GM12878 (cell line): ENCODE results near the gene NDE1. TPM values are rescaled to one million over a fixed set of nuclear protein-coding genes. Genes with fewer than 3 reads are reported as not detected.

Source experiments
- ATAC-seq: fragments of 200-7000 bp; cut with Tn5 transposase; 3 replicates; pipeline ENCODE4 v1.9.1; 2020; ENCODE audit warnings: mild to moderate bottlenecking, moderate library complexity
- BruUV-seq: library from RNA; stranded (reverse); fragments of 400-500 nt; replicated peaks from 2 replicates; lab custom pipeline; 2021; lab: Mats Ljungman, UMichigan
- CTCF ChIA-PET: fragments of 300-600 bp; sonication (Branson Sonifier 250); formaldehyde crosslinking; extraction: SDS; loops from one replicate; lab custom pipeline; 2021; ENCODE audit warnings: inconsistent platforms; lab: Yijun Ruan, JAX
- POLR2A ChIA-PET: fragments of 350-600 bp; formaldehyde crosslinking; extraction: SDS; loops from one replicate; lab custom pipeline; 2021; ENCODE audit warnings: inconsistent platforms; lab: Charles Lee
- RAD21 ChIA-PET: fragments of 300-600 bp; sonication (Branson Sonifier 250); formaldehyde crosslinking; loops from one replicate; lab custom pipeline; 2023; ENCODE audit warnings: antibody characterized with exemption; ENCODE audit not compliant: unreplicated experiment; lab: Charles Lee
- SMC1A ChIA-PET: fragments of 300-600 bp; sonication (Branson Sonifier 250); formaldehyde crosslinking; loops from one replicate; lab custom pipeline; 2023; ENCODE audit not compliant: unreplicated experiment, uncharacterized antibody; lab: Charles Lee
- DNase-seq: peaks from one replicate; pipeline ENCODE4 v3.0.0-alpha.2; 2011; ENCODE audit warnings: low read depth, low spot score
- FAIRE-seq: peaks from 3 replicates; lab custom pipeline; 2011; peaks lifted over from hg19 to GRCh38; lab: Jason Lieb, UNC
- H2AFZ ChIP-seq: 2 replicates; pipeline ENCODE4 v1.6.0; 2011; ENCODE audit warnings: low read depth, low read length, control low read depth; ENCODE audit not compliant: control insufficient read depth
- H3K27ac ChIP-seq: 2 replicates; pipeline ENCODE4 v1.5.1; 2011; ENCODE audit warnings: control low read depth; ENCODE audit not compliant: control insufficient read depth, insufficient read depth
- H3K27me3 ChIP-seq, 2 experiments: replicated peaks in 1 of 2; 2 replicates each; pipeline versions ENCODE4 v1.6.0 to v1.6.1; 2011; ENCODE audit warnings: low read length in 1 of 2; ENCODE audit not compliant: control insufficient read depth in 2 of 2, insufficient read depth in 2 of 2
- H3K36me3 ChIP-seq, 2 experiments: 2 replicates each; pipeline ENCODE4 v1.5.1; 2011; ENCODE audit warnings: low read length in 1 of 2; ENCODE audit not compliant: control insufficient read depth in 2 of 2, insufficient read depth in 2 of 2
- H3K4me1 ChIP-seq: 2 replicates; pipeline ENCODE4 v1.6.1; 2011; ENCODE audit warnings: mild to moderate bottlenecking, low read length, moderate library complexity, mixed read lengths; ENCODE audit not compliant: control insufficient read depth, insufficient read depth
- H3K4me2 ChIP-seq: 2 replicates; pipeline ENCODE4 v1.6.0; 2011; ENCODE audit warnings: control low read depth; ENCODE audit not compliant: control insufficient read depth, insufficient read depth
- H3K4me3 ChIP-seq: fragments of 200-600 bp; sonication (generic); 2 replicates; pipeline ENCODE4 v1.5.1; 2016
- H3K79me2 ChIP-seq: 2 replicates; pipeline ENCODE4 v1.6.0; 2011; ENCODE audit warnings: low read length; ENCODE audit not compliant: control insufficient read depth, insufficient read depth
- H3K9ac ChIP-seq: 2 replicates; pipeline ENCODE4 v1.8.0; 2011; ENCODE audit warnings: low read length, control low read depth, mixed read lengths; ENCODE audit not compliant: control insufficient read depth, insufficient read depth
- H3K9me3 ChIP-seq: replicated peaks from 3 replicates; pipeline ENCODE4 v1.5.1; 2011; ENCODE audit warnings: mild to moderate bottlenecking, low read length; ENCODE audit not compliant: control insufficient read depth, insufficient read depth
- H4K20me1 ChIP-seq: 2 replicates; pipeline ENCODE4 v1.6.0; 2011; ENCODE audit not compliant: control insufficient read depth, insufficient read depth
- BHLHE40 ChIP-seq, 2 experiments: fragments of 450-650 bp in 1 of 2; IDR thresholded peaks; 2 replicates each; pipeline ENCODE4 v1.6.1; 2011 to 2017; ENCODE audit warnings: low read depth in 2 of 2, borderline replicate concordance in 1 of 2, improper control_type of control experiment in 1 of 2, low read length in 1 of 2, mild to moderate bottlenecking in 1 of 2
- CEBPZ ChIP-seq: fragments of 150-350 bp; IDR thresholded peaks from 2 replicates; pipeline ENCODE4 v1.6.1; 2016; ENCODE audit warnings: low read depth, low read length
- CHD2 ChIP-seq: IDR thresholded peaks from 2 replicates; pipeline ENCODE4 v1.6.1; 2011; ENCODE audit warnings: low read depth, low read length, improper control_type of control experiment, borderline replicate concordance
- EED ChIP-seq: sonication (generic); IDR thresholded peaks from 2 replicates; pipeline ENCODE4 v1.6.1; 2016; ENCODE audit warnings: antibody characterized with exemption, low read depth
- GABPA ChIP-seq: IDR thresholded peaks from 2 replicates; pipeline ENCODE4 v1.6.1; 2014; ENCODE audit warnings: antibody characterized with exemption, low read depth, mild to moderate bottlenecking, inconsistent platforms
- JUND ChIP-seq: IDR thresholded peaks from 2 replicates; pipeline ENCODE4 v1.6.1; 2012; ENCODE audit warnings: low read depth, mild to moderate bottlenecking, low read length, improper control_type of control experiment, moderate library complexity
- MEF2B ChIP-seq: fragments of 450-650 bp; IDR thresholded peaks from 2 replicates; pipeline ENCODE4 v1.6.1; 2018; ENCODE audit warnings: mild to moderate bottlenecking, moderate library complexity; ENCODE audit not compliant: partially characterized antibody, poor library complexity, severe bottlenecking
- SMC3 ChIP-seq: IDR thresholded peaks from 2 replicates; pipeline ENCODE4 v1.6.1; 2011; ENCODE audit warnings: low read length, improper control_type of control experiment, borderline replicate concordance
- SP1 ChIP-seq: IDR thresholded peaks from one replicate; pipeline ENCODE4 v1.6.1; 2011; ENCODE audit warnings: low read depth, low read length
- SRF ChIP-seq, 2 experiments: IDR thresholded peaks; 2 replicates each; pipeline ENCODE4 v1.6.1; 2011; ENCODE audit warnings: low read depth in 2 of 2, low read length in 2 of 2, mild to moderate bottlenecking in 1 of 2, moderate library complexity in 1 of 2
- TAF1 ChIP-seq: IDR thresholded peaks from 2 replicates; pipeline ENCODE4 v1.6.1; 2011; ENCODE audit warnings: mild to moderate bottlenecking, low read depth, low read length, borderline replicate concordance
- WGBS: methylation state at CpG from one replicate; pipeline ENCODE4 v1.1.6; 2016; ENCODE audit warnings: low lambda C conversion rate; ENCODE audit not compliant: insufficient replicate concordance, insufficient coverage; ENCODE audit errors: missing lambda C conversion rate; 5-methylcytosine and 5-hydroxymethylcytosine counted together
- in situ Hi-C: fragments of 300-500 bp; cut with MboI; formaldehyde crosslinking; loops from 9 replicates; pipeline ENCODE4 v1.14.3; 2018; ENCODE audit warnings: mixed read lengths
- intact Hi-C: fragments of 100-400 bp; cut with micrococcal nuclease; formaldehyde crosslinking; loops from one replicate; pipeline ENCODE4 v1.14.2; 2022; ENCODE audit not compliant: unreplicated experiment
- polyA plus RNA-seq, 11 experiments: library from polyadenylated mRNA; depleted of rRNA in 4 of 11; unstranded in 6 of 11; stranded (reverse) in 5 of 11; fragments of >200 nt; fragmentation: Nextera tagmentation in 4 of 11; fragmentation: Illumina TruSeq in 1 of 11; extraction: Ambion mirVana in 4 of 11; extraction: Trizol in 1 of 11; gene quantifications; 1 replicate in 1 of 11; 2 replicates in 10 of 11; pipeline versions ENCODE4 v1.2.1 to v1.2.3, GENCODE V29; 2011 to 2016; ENCODE audit warnings: inconsistent platforms in 2 of 11, missing spikeins in 2 of 11, low read depth in 1 of 11
- total RNA-seq, 4 experiments: library from RNA; depleted of rRNA in 3 of 4; stranded (reverse); fragments of >200 nt in 3 of 4; fragmentation: Illumina TruSeq in 1 of 4; extraction: Trizol in 1 of 4; gene quantifications; 2 replicates each; pipeline versions ENCODE4 v1.2.1 to v1.2.3, GENCODE V29; 2013 to 2021
- TF ChIP-seq, protein P1 (sequence below), 3 experiments: IDR thresholded peaks in 2 of 3; conservative IDR thresholded peaks in 1 of 3; 2 replicates each; pipeline ENCODE4 v1.5.1; 2011; ENCODE audit warnings: low read depth in 3 of 3, low read length in 3 of 3, mild to moderate bottlenecking in 3 of 3, control low read depth in 2 of 3, moderate library complexity in 2 of 3, inconsistent platforms in 1 of 3, mixed read lengths in 1 of 3; ENCODE audit not compliant: control insufficient read depth in 2 of 3, insufficient read depth in 1 of 3; ENCODE audit errors: extremely low read depth in 1 of 3
- TF ChIP-seq, protein P2 (sequence below): IDR thresholded peaks from 2 replicates; pipeline ENCODE4 v1.6.1; 2012; ENCODE audit warnings: mild to moderate bottlenecking, low read depth, low read length

Gene NDE1
- total and polyA plus RNA-seq, 10 of the 15 experiments (the other 5 are each of a cell fraction or from before 2014, with no cell fraction given) = 5.7 to 148 (median 87.8) TPM

- Histone ChIP-seq H2AFZ (no peak overlapping the region; the same call in 1 of the 2 replicates), H3K27me3 (no peaks in the 10 kb centered on the region), H3K27ac (peak overlapping the region; percentile 75), H3K79me2 (peaks cover 48% of the 10 kb centered on the region), H3K4me3 (peak overlapping the region; percentile 27; the same call in 1 of the 2 replicates), H3K4me1 (peaks cover 37% of the 10 kb centered on the region), H4K20me1 (no peaks in the 10 kb centered on the region), H3K4me2 (peak overlapping the region; percentile 78), H3K36me3 (peaks cover 6 to 16% of the 10 kb centered on the region in 2 experiments), H3K9ac (peak overlapping the region; percentile 67; the same call in 1 of the 2 replicates), H3K9me3 (no peaks in the 10 kb centered on the region)
- peak; percentile 31 for ATAC-seq
- peak; percentile 77 for DNase-seq
- ChIA-PET SMC1A (interaction anchor here (0.9 kb wide), 1 partner anchor 14 kb away, joined by 3 read pairs; no protein-coding TSS in a partner anchor), RAD21 (interaction anchor here (0.5 to 1.2 kb wide), 5 partner anchors 12 to 211 kb away, joined by 3 to 4 read pairs (median 3); no protein-coding TSS in a partner anchor), POLR2A (interaction anchor here (0.7 kb wide), 1 partner anchor 14 kb away, joined by 3 read pairs; no protein-coding TSS in a partner anchor), CTCF (interaction anchor here (0.7 to 1.6 kb wide), 2 partner anchors 49 to 65 kb away, joined by 3 read pairs; no protein-coding TSS in a partner anchor)
- FAIRE-seq = no peak
- intact Hi-C loops = no loop called here
- WGBS = 0% methylated on average over 11 of the region's 11 CpGs
- in situ Hi-C loops = loop anchor here (25.0 kb wide), 1 partner anchor 1002 kb away; the partner anchor contains the start of genes BFAR and PARN
- BruUV-seq = no TSS peak
- TF ChIP-seq, protein P1, sequence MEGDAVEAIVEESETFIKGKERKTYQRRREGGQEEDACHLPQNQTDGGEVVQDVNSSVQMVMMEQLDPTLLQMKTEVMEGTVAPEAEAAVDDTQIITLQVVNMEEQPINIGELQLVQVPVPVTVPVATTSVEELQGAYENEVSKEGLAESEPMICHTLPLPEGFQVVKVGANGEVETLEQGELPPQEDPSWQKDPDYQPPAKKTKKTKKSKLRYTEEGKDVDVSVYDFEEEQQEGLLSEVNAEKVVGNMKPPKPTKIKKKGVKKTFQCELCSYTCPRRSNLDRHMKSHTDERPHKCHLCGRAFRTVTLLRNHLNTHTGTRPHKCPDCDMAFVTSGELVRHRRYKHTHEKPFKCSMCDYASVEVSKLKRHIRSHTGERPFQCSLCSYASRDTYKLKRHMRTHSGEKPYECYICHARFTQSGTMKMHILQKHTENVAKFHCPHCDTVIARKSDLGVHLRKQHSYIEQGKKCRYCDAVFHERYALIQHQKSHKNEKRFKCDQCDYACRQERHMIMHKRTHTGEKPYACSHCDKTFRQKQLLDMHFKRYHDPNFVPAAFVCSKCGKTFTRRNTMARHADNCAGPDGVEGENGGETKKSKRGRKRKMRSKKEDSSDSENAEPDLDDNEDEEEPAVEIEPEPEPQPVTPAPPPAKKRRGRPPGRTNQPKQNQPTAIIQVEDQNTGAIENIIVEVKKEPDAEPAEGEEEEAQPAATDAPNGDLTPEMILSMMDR (IDR thresholded peaks at IDR 0.05 in 2 of 3, conservative IDR thresholded peaks at IDR 0.05 in 1 of 3; ENCODE audit: control insufficient read depth in 2 of 3, extremely low read depth in 1 of 3, insufficient read depth in 1 of 3, low read depth in 3 of 3, low read length in 3 of 3) = no peak
- TF ChIP-seq CEBPZ (no peak), SMC3 (no peak), BHLHE40 (IDR thresholded peaks at IDR 0.05; ENCODE audit: borderline replicate concordance in 1 of 2, low read depth in 2 of 2, low read length in 1 of 2) (peak; percentile 35 to 65; a peak in 2 of 4 replicates), TAF1 (no peak), MEF2B (peak; percentile 62), SP1 (peak; percentile 16), GABPA (peak; percentile 50), EED (peak; percentile 71; the same call in 1 of the 2 replicates), CHD2 (no peak), SRF (IDR thresholded peaks at IDR 0.05; ENCODE audit: low read depth in 2 of 2, low read length in 2 of 2) (no peak), JUND (no peak)
- TF ChIP-seq, protein P2, sequence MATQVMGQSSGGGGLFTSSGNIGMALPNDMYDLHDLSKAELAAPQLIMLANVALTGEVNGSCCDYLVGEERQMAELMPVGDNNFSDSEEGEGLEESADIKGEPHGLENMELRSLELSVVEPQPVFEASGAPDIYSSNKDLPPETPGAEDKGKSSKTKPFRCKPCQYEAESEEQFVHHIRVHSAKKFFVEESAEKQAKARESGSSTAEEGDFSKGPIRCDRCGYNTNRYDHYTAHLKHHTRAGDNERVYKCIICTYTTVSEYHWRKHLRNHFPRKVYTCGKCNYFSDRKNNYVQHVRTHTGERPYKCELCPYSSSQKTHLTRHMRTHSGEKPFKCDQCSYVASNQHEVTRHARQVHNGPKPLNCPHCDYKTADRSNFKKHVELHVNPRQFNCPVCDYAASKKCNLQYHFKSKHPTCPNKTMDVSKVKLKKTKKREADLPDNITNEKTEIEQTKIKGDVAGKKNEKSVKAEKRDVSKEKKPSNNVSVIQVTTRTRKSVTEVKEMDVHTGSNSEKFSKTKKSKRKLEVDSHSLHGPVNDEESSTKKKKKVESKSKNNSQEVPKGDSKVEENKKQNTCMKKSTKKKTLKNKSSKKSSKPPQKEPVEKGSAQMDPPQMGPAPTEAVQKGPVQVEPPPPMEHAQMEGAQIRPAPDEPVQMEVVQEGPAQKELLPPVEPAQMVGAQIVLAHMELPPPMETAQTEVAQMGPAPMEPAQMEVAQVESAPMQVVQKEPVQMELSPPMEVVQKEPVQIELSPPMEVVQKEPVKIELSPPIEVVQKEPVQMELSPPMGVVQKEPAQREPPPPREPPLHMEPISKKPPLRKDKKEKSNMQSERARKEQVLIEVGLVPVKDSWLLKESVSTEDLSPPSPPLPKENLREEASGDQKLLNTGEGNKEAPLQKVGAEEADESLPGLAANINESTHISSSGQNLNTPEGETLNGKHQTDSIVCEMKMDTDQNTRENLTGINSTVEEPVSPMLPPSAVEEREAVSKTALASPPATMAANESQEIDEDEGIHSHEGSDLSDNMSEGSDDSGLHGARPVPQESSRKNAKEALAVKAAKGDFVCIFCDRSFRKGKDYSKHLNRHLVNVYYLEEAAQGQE = no peak
Measured at GRCh38 chr16:15639061-15639568, 10.9 kb upstream of the NDE1 start.
